ENCODE data around the gene ADARB1.

DNA sequence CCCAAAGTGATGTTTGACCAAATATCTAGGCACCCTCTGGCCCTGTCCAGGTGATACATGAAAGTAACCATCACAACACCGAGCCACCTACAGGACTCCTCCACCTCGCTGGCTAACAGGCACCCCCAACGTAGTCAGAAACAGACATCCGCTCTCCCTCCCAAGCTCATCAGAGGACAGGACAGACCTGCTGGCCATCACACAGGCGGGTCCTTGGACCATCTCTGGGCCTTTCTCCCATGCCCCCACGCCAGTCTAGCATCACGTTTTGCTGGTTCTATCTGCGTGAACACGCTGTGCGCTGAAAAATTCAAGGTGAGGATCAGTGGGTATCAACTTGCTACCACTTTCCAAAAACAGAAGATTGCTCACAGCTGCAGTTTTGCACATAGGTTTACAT lies 21.4 kb upstream of the ADARB1 start:
- TF ChIP-seq EP300 (IDR thresholded peaks at IDR 0.05) (no peak), POLR2A (IDR thresholded peaks at IDR 0.05) (no peak)
- TF ChIP-seq, protein P1, sequence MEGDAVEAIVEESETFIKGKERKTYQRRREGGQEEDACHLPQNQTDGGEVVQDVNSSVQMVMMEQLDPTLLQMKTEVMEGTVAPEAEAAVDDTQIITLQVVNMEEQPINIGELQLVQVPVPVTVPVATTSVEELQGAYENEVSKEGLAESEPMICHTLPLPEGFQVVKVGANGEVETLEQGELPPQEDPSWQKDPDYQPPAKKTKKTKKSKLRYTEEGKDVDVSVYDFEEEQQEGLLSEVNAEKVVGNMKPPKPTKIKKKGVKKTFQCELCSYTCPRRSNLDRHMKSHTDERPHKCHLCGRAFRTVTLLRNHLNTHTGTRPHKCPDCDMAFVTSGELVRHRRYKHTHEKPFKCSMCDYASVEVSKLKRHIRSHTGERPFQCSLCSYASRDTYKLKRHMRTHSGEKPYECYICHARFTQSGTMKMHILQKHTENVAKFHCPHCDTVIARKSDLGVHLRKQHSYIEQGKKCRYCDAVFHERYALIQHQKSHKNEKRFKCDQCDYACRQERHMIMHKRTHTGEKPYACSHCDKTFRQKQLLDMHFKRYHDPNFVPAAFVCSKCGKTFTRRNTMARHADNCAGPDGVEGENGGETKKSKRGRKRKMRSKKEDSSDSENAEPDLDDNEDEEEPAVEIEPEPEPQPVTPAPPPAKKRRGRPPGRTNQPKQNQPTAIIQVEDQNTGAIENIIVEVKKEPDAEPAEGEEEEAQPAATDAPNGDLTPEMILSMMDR (IDR thresholded peaks at IDR 0.05) = no peak

All from ovary (tissue), 3 donors.